Activated CD4-positive, alpha-beta memory T cell treated with anti-CD3 and anti-CD28 coated beads for 36 hours (primary cell): Measurements from ENCODE around the gene SUN2. TPM values are rescaled to one million over a fixed set of nuclear protein-coding genes. Genes with fewer than 3 reads are reported as not detected.

ENCODE experiments used
- CTCF ChIA-PET: fragments of 350-600 bp; sonication (Branson Sonifier 250); formaldehyde crosslinking; loops from one replicate; lab custom pipeline; 2021; ENCODE audit warnings: antibody characterized with exemption, inconsistent platforms; lab: Charles Lee
- POLR2A ChIA-PET: fragments of 350-600 bp; sonication (Branson Sonifier 250); formaldehyde crosslinking; loops from one replicate; lab custom pipeline; 2021; ENCODE audit warnings: antibody characterized with exemption; lab: Charles Lee
- DNase-seq: peaks from one replicate; pipeline ENCODE4 v3.0.0-alpha.2; 2020
- H3K27ac Mint-ChIP-seq: one replicate; pipeline ENCODE4 v1.8.0; 2021; ENCODE audit warnings: mixed read lengths
- H3K27me3 Mint-ChIP-seq: one replicate; pipeline ENCODE4 v1.8.0; 2021; ENCODE audit warnings: mixed read lengths
- H3K36me3 Mint-ChIP-seq: one replicate; pipeline ENCODE4 v1.8.0; 2021; ENCODE audit warnings: mixed read lengths
- H3K4me1 Mint-ChIP-seq: one replicate; pipeline ENCODE4 v1.8.0; 2021; ENCODE audit warnings: low read depth, mixed read lengths
- H3K4me3 Mint-ChIP-seq: one replicate; pipeline ENCODE4 v1.8.0; 2021; ENCODE audit warnings: mild to moderate bottlenecking, mixed read lengths
- H3K9me3 Mint-ChIP-seq: one replicate; pipeline ENCODE4 v1.8.0; 2021; ENCODE audit warnings: mixed read lengths
- intact Hi-C: fragments of 100-400 bp; cut with micrococcal nuclease; formaldehyde crosslinking; loops from one replicate; pipeline ENCODE4 v1.15.1; 2023
- total RNA-seq, 2 experiments: library from RNA; stranded (reverse); gene quantifications; one replicate each; pipeline ENCODE4 v1.2.3, GENCODE V29; 2021

The SUN2 gene
- total RNA-seq, 2 experiments from 2014 or later: 159 to 168 TPM

- no peak for DNase-seq
- H3K27me3 Mint-ChIP-seq: no peaks in the 10 kb centered on the region
- POLR2A ChIA-PET: no interaction called here
- no peak overlapping the region for H3K27ac Mint-ChIP-seq
- no peaks in the 10 kb centered on the region for H3K9me3 Mint-ChIP-seq
- H3K36me3 Mint-ChIP-seq: no peaks in the 10 kb centered on the region
- H3K4me3 Mint-ChIP-seq: no peak overlapping the region
- intact Hi-C loops: no loop called here
- CTCF ChIA-PET: interaction anchor here (1.0 kb wide), 1 partner anchor 24 kb away, joined by 3 read pairs; no protein-coding TSS in a partner anchor
- H3K4me1 Mint-ChIP-seq: peaks cover 6% of the 10 kb centered on the region
These were observed 33.8 kb upstream of the SUN2 start for GRCh38 chr22:38789606-38790005.

- Mint-ChIP-seq H3K27me3 (no peaks in the 10 kb centered on the region), H3K27ac (no peak overlapping the region), H3K4me1 (peaks cover 6% of the 10 kb centered on the region), H3K4me3 (no peak overlapping the region), H3K9me3 (no peaks in the 10 kb centered on the region), H3K36me3 (no peaks in the 10 kb centered on the region)
- POLR2A ChIA-PET: no interaction called here
- intact Hi-C loops: no loop called here
- DNase-seq: no peak
- CTCF ChIA-PET: no interaction called here
These were observed 33.0 kb upstream of the SUN2 start for GRCh38 chr22:38788846-38789245.

DNA sequence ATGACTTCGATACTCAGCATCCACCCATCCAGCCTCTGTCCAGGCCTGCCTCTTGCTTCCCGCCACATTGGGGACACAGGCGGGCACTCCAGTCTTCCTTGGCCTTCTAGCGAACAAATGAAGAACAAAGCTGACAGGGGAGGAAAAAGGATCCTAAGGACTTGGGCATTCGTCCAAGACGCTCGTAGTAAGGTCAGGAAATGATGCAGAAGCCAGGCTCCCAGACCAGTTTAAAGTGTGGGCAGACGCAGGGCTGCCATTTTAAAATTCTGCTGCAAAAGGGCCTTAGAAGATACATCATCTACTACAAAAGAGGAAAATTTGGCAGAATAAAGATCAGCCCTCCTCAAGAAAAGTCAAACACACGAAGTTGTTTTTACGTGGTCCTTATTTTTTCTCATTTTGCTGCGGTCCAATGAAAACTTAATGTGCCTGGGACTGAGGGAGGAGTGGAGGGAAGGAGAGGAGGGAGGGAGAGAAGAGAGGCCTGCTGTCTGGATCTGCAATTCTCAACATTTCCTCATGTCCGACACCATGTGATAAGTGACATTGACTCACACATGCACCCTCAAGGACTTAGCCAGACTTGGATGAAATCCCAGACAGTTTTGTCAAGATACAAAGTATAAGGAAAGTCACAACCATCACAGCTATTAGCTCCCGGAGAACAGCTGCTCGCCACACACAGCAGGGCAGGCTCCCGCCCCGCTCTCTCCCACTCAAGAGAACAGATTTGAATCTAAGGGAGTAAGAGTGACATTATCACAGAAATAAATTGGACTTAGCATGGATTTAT, 32.4 kb upstream of the SUN2 start:
- Mint-ChIP-seq H3K9me3 (no peaks in the 10 kb centered on the region), H3K27ac (no peak overlapping the region), H3K4me3 (no peak overlapping the region), H3K36me3 (no peaks in the 10 kb centered on the region), H3K27me3 (no peaks in the 10 kb centered on the region), H3K4me1 (peaks cover 4% of the 10 kb centered on the region)
- intact Hi-C loops: no loop called here
- POLR2A ChIA-PET: no interaction called here
- CTCF ChIA-PET: interaction anchor here (0.7 kb wide), 1 partner anchor 22 kb away, joined by 3 read pairs; no protein-coding TSS in a partner anchor
- DNase-seq: no peak

DNA sequence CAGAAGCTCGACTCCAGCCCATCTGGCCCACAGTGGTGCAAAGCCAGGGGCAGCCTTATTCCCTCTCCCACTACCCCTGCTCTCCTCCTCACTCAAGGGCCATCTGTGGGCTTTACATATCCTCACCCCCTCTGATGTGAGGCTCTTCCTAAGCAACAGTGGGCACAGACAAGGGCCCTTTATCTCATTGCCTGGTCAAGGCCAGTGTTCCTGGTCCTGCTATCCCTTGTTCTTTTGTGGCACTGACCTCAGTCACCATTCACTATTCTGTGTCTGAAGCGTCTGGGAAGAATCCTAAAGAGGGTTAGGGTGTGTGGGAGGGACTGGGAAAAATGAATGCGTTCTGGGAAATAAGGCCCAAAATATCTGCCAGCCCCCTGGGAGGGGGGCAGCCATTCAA, 30.8 kb upstream of the SUN2 start:
- no peak overlapping the region for H3K4me3 Mint-ChIP-seq
- ChIA-PET POLR2A (no interaction called here), CTCF (interaction anchor here (1.4 kb wide), 1 partner anchor 17 kb away, joined by 4 read pairs; no protein-coding TSS in a partner anchor)
- no peaks in the 10 kb centered on the region for H3K9me3 Mint-ChIP-seq
- peaks cover 4% of the 10 kb centered on the region for H3K4me1 Mint-ChIP-seq
- intact Hi-C loops: no loop called here
- no peak overlapping the region for H3K27ac Mint-ChIP-seq
- DNase-seq: no peak
- H3K27me3 Mint-ChIP-seq: no peaks in the 10 kb centered on the region
- no peaks in the 10 kb centered on the region for H3K36me3 Mint-ChIP-seq

GRCh38 chr22:38784856-38785255, 29.1 kb upstream of the SUN2 start:
- ChIA-PET CTCF (no interaction called here), POLR2A (no interaction called here)
- intact Hi-C loops: no loop called here
- no peaks in the 10 kb centered on the region for H3K9me3 Mint-ChIP-seq
- H3K27me3 Mint-ChIP-seq: no peaks in the 10 kb centered on the region
- H3K36me3 Mint-ChIP-seq: no peaks in the 10 kb centered on the region
- no peak for DNase-seq
- peaks cover 4% of the 10 kb centered on the region for H3K4me1 Mint-ChIP-seq
- H3K27ac Mint-ChIP-seq: no peak overlapping the region
- no peak overlapping the region for H3K4me3 Mint-ChIP-seq

GRCh38 chr22:38784035-38784434, 28.2 kb upstream of the SUN2 start:
- Mint-ChIP-seq H3K4me3 (no peak overlapping the region), H3K4me1 (peaks cover 4% of the 10 kb centered on the region), H3K27me3 (no peaks in the 10 kb centered on the region), H3K9me3 (no peaks in the 10 kb centered on the region), H3K36me3 (no peaks in the 10 kb centered on the region), H3K27ac (no peak overlapping the region)
- ChIA-PET POLR2A (no interaction called here), CTCF (no interaction called here)
- intact Hi-C loops: no loop called here
- DNase-seq: no peak

- no peak for DNase-seq
- Mint-ChIP-seq H3K27ac (no peak overlapping the region), H3K4me1 (peaks cover 4% of the 10 kb centered on the region), H3K9me3 (no peaks in the 10 kb centered on the region), H3K27me3 (no peaks in the 10 kb centered on the region), H3K4me3 (no peak overlapping the region), H3K36me3 (no peaks in the 10 kb centered on the region)
- intact Hi-C loops: no loop called here
- CTCF ChIA-PET: interaction anchor here (0.7 to 1.2 kb wide), 2 partner anchors 14 to 17 kb away, joined by 3 read pairs; no protein-coding TSS in a partner anchor
- POLR2A ChIA-PET: no interaction called here
These were observed 27.4 kb upstream of the SUN2 start for GRCh38 chr22:38783095-38783615.

GRCh38 chr22:38782402-38783094, 26.8 kb upstream of the SUN2 start:
- H3K27ac Mint-ChIP-seq: peak overlapping the region; percentile 53
- CTCF ChIA-PET: interaction anchor here (1.2 kb wide), 1 partner anchor 14 kb away, joined by 3 read pairs; no protein-coding TSS in a partner anchor

DNA sequence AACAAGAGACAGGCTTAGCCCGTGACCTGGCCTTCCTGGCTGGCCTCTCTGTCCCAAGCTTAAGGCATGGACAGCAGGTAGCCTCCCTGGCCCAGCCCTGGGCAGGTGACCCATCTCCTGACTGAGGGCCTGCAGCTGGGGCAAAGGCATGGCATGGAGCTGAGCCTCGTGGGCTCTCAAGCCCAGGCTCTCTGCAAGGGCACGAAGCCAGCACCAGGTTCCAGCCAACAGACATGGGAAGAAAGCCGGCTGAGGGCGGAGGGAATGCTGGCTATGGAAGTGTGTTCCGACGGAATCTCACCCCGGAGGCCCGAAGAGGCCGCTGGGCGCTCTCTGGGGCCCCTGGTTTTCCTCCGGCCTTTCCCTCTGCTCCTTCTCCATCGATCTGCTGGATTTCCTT, 25.2 kb upstream of the SUN2 start:
- no peaks in the 10 kb centered on the region for H3K36me3 Mint-ChIP-seq
- H3K4me3 Mint-ChIP-seq: no peak overlapping the region
- intact Hi-C loops: no loop called here
- H3K9me3 Mint-ChIP-seq: no peaks in the 10 kb centered on the region
- POLR2A ChIA-PET: no interaction called here
- H3K27me3 Mint-ChIP-seq: no peaks in the 10 kb centered on the region
- peaks cover 4% of the 10 kb centered on the region for H3K4me1 Mint-ChIP-seq
- no peak for DNase-seq
- H3K27ac Mint-ChIP-seq: no peak overlapping the region
- CTCF ChIA-PET: no interaction called here

More at GRCh38 chr22:38782402-38783094, 26.8 kb upstream of the SUN2 start:
- DNase-seq: peak; percentile 28
- H3K9me3 Mint-ChIP-seq: no peaks in the 10 kb centered on the region
- POLR2A ChIA-PET: no interaction called here
- no peaks in the 10 kb centered on the region for H3K36me3 Mint-ChIP-seq
- peaks cover 4% of the 10 kb centered on the region for H3K4me1 Mint-ChIP-seq
- intact Hi-C loops: no loop called here
- H3K4me3 Mint-ChIP-seq: no peak overlapping the region
- H3K27me3 Mint-ChIP-seq: no peaks in the 10 kb centered on the region

- no peak overlapping the region for H3K27ac Mint-ChIP-seq
- ChIA-PET CTCF (interaction anchor here (0.7 kb wide), 1 partner anchor 11 kb away, joined by 3 read pairs; no protein-coding TSS in a partner anchor), POLR2A (no interaction called here)
- intact Hi-C loops: no loop called here
- no peak overlapping the region for H3K4me3 Mint-ChIP-seq
- H3K4me1 Mint-ChIP-seq: peaks cover 4% of the 10 kb centered on the region
- no peaks in the 10 kb centered on the region for H3K9me3 Mint-ChIP-seq
- no peak for DNase-seq
- no peaks in the 10 kb centered on the region for H3K27me3 Mint-ChIP-seq
- H3K36me3 Mint-ChIP-seq: no peaks in the 10 kb centered on the region
These were observed 21.4 kb upstream of the SUN2 start for GRCh38 chr22:38777087-38777671.

DNA sequence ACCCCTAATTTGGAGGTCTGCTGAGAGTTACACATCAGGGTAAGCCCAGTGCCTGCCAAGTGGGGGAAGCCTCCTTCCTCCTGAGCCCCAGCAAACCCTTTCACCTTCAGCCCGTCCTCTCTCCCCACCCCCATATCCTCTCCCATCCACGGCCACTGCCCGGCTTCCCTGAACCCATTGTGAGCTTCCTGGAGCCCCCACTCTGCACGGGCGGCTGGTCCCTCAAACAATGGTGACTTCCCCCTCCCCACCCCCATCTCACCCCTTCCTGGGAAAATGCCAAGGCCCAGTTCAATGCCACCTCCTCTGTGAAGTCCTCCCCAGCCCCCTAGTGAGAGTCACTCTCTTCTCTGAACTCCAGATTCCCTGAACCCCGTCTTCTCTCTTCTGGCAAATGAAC, 20.3 kb upstream of the SUN2 start:
- CTCF ChIA-PET: interaction anchor here (1.7 kb wide), 1 partner anchor 10 kb away, joined by 5 read pairs; no protein-coding TSS in a partner anchor
- no peak for DNase-seq
- H3K27ac Mint-ChIP-seq: no peak overlapping the region

DNA sequence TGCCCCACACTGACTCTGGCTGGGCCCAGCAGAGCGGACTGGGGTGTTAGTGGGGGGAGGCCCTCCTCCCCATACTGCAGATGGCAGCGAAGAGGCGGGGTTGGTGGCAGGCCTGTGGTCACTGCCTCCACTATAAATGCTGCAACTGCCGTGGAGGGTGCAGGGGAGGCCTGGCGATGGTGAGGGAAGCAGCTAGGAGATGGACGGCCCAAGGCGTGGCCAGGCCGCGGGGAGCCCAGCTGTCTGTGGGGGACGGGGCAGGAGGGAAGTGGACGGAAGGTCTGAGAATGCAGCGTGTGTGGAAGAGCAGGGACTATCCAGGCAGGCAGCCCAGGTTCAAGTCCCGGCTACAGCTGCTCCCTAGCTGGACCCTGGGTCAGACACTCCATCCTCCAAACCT, 19.9 kb upstream of the SUN2 start:
- no peak for DNase-seq
- ChIA-PET POLR2A (no interaction called here), CTCF (interaction anchor here (1.7 kb wide), 1 partner anchor 10 kb away, joined by 5 read pairs; no protein-coding TSS in a partner anchor)
- Mint-ChIP-seq H3K27me3 (no peaks in the 10 kb centered on the region), H3K27ac (no peak overlapping the region), H3K9me3 (no peaks in the 10 kb centered on the region), H3K4me3 (no peak overlapping the region), H3K36me3 (no peaks in the 10 kb centered on the region), H3K4me1 (peaks cover 3% of the 10 kb centered on the region)
- intact Hi-C loops: no loop called here

More for the DNA sequence above, 20.3 kb upstream of the SUN2 start:
- POLR2A ChIA-PET: no interaction called here
- Mint-ChIP-seq H3K9me3 (no peaks in the 10 kb centered on the region), H3K4me1 (peaks cover 3% of the 10 kb centered on the region), H3K4me3 (no peak overlapping the region), H3K27me3 (no peaks in the 10 kb centered on the region), H3K36me3 (no peaks in the 10 kb centered on the region)
- intact Hi-C loops: no loop called here
